Superior temporal gyrus (tissue), 1 donor: ENCODE measurements around the gene RPLP2.

Experiments used
- DNase-seq: peaks from one replicate; pipeline ENCODE4 v3.0.0-alpha.2; 2016; ENCODE audit errors: extremely low spot score

Gene RPLP2

DNA sequence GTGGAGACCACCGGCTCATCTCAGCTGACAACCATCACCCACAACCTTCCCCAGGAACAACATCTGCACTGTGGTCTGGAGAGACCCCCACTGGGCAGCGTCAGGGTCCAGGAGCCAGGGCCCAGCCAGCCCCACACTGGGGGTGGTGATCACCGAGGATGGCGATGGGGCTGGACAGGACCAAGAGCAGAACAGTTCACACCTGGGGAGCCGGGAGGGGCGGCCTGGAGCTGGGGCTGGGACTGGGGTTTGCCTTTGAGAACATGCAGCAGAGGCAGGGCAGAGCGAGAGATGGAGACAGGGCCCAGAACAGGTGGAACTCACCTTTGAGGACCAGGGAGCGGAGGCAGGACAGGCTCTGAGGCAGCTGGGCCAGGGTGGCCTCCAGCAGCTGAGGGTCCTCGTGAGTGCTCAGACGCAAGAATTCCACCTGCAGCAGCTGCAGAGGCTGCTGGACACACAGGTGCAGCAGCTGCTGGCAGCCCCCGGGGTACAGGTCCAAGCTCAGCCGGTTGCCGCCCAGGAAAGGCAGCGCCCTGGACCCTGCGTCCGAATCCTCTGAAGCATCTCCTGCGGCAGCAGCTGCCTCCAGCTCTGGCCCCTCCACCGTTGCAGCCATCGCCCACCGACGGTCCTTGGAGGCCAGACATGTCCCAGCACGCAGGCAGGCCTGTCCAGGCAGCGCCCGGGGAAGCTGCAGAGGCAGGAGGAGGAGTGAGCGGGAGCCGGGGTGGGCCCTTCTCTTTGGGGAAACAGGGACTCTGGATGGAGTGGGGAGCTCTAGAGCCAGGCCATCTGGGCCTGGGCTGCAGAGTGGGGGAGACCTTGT lies 5.8 kb upstream of the RPLP2 start:
- DNase-seq, result no peak

DNA sequence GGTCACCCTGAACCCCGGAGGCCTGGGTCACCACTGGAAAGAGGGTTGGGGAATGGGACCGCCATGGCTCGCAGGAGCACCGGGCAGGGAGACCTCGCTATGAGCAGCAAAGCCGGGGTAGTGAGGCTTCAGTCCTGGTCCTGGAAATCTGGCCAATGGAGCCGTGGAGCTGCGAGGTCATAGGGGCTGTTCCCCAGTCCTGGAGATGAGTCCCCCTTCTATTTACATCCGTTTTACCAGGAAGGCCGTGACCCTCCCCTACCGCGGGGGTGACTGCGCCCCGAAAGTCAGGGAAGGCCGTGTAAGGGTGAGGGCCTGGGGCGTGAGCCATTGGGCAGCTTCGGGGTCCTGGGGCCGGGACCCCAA lies 5.2 kb upstream of the RPLP2 start:
- no peak for DNase-seq

DNA sequence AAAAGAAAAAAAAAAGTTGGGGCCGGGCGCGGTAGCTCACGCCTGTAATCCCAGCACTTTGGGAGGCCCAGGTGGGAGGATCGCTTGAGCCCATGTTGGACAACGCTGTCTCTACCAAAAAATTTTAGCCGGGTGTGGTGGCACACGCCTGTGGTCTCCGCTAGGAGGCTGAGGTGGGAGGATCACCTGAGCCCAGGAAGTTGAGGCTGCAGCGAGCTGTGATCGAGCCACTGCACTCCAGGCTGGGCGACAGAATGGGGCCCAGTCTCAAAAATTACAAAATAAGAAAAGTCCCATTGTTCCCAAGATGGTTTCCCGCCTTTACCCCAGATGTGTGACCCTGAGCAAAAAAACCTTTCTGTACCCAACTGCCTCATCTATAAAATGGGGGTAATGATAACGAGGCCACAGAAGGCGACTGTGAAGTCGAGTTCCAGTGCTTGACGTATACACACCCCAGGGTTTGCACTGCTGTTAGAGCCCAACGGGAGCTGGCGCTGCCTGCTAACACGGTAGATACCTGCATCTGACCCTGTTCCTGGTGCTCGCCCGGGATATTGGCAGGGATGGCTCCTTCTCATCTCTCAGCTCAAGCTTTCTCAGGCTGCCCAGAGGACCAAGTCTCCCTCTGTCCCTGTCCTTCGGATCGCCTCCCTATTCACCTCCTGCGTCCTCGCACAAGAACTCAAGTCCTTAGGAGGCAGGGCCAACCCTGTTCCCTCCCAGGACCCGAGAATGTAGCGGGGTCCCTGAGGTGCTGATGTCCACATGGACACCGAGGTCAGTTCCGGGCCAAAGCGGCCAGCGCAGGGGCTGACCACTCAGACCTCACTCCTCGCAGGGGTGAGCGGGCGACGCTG lies 1.1 kb upstream of the RPLP2 start:
- DNase-seq, result no peak

DNA sequence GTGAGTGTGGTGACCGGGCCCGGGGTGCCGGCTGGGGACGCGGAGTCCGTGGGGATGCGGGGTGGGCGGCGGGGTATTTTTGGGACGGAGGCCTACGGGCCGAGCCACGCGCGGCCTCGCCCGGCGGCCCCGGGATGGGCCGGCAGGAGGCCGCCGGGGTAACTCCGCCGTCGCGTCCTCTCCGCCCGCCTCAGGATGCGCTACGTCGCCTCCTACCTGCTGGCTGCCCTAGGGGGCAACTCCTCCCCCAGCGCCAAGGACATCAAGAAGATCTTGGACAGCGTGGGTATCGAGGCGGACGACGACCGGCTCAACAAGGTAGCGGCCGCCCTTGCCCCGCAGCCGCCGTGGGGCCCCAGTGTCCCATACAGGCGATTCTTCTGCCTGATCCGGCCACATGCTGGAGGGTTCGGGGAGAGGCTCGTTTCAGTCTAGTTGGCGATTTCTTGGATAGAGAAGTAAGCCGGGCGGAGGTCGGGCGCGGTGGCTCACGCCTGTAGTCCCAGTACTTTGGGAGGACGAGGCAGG lies 337 bp downstream of the RPLP2 start:
- no peak for DNase-seq

DNA sequence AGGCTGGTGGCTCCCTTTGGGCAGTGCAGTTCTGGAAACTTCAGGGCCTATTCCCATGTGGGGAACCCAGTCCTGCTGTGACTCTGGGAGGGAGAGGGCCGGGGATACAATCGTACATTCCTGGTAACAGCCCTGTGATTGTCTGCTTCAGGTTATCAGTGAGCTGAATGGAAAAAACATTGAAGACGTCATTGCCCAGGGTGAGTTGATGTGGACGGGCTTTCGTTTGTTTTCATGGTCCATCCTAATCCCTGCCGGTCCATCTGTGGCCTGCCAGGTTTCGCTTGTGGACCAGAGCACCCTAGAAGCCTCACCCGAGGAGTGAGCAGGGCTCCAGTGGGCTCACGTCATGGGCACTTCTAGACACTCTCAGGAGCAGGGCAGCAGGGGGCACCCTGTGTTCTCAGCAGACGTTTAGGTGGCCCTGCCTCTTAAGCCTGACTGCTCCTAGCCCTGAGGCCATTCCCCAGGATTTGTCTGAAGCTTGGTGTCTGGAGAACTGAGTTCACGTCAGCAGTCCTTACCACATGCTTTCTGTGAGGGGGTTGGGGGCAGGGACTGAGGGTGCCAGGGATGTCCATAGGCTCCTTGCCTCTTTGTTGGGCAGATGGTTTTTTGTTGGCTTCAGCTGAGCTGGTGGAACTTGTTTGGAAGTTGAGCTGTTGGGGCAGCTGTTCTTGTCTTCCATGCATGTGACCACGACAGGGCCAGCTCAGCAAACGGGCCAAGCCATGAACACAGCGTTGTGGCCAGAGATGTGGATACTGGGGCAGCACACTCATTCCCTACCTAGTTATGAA lies 1.9 kb downstream of the RPLP2 start:
- DNase-seq, result no peak

DNA sequence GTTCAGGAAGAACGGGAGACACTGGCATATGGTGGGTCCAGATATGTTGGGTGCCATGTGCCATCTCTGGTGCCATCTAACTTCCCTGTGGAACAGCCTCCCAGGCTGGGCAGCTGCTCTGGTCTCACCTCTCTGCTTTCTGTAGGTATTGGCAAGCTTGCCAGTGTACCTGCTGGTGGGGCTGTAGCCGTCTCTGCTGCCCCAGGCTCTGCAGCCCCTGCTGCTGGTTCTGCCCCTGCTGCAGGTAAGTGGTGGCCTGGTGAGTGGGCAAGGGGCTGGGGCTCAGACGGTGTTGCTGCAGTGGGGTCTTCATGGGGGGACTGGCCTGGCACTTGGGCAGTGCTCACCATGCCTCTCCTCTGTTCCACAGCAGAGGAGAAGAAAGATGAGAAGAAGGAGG lies 2.6 kb downstream of the RPLP2 start:
- DNase-seq, result no peak

DNA sequence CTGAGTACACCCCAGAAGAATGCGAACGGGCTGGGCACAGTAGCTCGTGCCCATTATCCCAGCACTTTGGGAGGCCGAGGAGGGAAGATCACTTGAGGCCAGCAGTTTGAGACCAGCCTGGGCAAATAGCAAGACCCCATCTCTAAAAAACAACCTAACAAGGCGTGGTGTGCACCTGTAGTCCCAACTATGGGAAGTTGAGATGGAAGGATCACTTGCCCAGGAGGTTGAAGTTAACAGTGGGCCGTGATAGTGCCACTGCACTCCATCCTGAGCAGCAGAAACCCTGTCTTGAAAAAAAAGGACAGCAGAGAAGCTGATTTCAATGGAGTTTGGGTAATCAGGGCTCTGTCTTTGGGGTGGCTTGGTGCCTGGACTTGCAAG lies 3.3 kb downstream of the RPLP2 start:
- DNase-seq, result no peak

DNA sequence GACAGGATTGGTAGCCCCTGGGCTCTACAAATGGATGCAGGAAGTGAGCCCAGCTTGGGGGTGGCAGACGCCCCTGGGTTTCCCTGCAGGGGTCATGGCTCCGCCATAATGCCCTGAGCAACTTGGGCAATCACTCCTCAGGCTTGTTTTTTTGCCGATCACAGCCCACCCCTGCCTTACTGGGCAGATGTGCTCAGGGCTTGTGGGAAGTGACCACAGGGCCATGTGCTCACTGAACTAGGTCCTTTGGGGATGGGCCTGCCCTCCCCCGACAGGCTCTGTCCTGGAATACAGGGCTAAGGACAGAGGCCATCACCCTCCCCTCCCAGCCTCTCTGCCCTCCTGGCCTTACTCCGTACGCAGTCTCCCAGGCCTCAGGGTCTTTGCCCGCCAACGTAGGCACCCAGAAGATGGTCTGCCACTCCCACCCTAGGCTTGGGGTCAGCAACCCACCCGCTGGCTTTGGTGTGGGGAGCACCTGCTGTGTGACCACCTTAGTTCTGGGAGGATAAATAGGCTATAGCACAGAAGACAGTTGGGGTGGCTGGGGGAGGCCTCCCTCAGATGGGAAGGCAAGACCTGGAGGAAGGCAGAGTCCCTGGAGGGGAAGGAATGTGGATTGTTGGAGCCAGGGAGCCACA lies 3.8 kb downstream of the RPLP2 start:
- DNase-seq, result no peak

DNA sequence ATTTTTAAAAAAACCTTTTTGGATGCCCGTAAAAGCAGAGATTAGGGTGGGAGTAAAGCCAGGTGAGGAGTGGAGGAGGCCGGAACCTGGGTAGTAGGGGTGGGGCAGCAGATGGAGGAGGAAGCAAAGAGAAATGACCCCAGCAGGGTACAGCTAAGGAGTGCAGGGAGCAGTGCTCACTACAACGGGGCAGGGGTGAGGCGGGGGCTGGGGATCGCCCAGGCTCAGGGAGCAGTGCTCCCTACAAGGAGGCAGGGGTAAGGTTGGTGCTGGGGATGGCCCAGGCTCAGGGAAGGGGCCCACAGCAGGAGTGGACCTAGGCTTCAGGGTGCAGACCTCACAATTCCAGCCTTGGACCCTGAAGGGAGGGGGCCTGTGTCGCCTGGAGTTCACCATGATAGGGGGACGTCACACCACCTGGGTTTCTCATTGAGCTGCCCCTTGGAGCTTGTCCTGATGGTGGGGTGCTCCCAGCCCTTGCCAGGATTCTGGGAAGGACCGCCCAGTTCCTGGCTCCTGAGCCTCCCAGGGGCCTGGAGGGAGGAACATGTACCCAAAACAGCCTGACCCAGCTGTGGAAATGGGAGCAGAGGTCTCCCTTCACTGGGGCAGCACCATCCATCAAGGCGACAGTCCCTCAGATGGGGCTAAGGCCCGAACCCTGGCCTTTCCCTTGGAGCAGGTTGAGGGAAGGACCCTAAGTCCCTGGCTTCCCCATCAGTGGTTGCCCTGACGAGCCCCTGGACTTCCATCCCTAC lies 6.1 kb downstream of the RPLP2 start:
- no peak for DNase-seq

DNA sequence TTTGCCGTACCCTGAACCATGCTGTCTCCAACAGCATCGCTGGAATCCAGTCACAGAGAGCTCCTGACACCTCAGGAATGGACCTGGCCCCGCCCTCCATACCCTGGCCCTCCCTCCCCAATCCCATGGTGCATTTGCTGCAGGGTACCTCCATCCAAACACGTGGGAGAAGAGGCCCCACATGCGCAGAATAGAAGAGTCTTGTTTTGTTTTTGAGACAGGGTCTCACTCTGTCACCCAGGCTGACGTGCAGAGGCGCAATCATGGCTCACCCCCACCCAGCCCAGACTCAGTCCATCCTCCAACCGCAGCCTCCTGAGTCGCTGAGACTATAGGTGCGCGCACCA lies 6.6 kb downstream of the RPLP2 start:
- no peak for DNase-seq

DNA sequence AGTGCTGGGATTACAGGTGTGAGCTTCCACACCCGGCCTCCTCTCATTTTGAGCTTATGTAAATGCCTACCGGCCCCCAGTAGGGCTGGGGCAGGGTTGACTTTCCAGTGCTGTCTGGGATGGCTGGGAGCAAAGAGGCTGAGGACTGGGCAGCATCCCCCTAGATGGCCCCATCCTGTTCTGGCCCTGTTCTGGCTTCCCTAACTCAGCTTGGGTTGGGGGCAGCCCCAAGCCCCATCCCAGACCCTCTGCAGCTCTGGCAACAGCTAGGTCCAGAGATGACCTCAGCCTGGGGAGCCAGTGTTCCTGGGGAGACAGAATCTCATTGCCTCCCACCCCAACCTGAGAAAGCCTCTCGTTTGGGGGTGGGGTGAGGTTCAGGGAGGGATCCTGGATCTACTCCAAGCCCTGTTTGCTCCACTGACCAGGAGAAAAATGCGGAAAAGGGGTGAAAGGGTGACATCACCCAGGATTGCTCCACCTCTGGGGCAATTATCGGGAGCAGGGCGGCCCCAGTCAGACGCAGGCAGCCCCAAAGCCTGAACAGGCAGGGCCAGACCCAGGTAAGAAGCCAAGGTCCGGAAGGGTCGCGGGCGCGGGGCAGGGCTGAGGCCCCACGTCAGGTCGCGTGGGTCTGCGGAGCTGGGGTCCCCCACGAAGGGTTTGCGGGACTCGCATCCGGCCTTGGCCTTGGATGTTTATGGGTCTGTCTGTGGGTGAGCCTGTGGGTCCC lies 8.8 kb downstream of the RPLP2 start, which contains the start of gene PNPLA2:
PNPLA2 (plus strand) TSS at position 519 of the 733 bp plus-strand sequence. CDS start 805 bp downstream, outside the sequence.
- no peak for DNase-seq

DNA sequence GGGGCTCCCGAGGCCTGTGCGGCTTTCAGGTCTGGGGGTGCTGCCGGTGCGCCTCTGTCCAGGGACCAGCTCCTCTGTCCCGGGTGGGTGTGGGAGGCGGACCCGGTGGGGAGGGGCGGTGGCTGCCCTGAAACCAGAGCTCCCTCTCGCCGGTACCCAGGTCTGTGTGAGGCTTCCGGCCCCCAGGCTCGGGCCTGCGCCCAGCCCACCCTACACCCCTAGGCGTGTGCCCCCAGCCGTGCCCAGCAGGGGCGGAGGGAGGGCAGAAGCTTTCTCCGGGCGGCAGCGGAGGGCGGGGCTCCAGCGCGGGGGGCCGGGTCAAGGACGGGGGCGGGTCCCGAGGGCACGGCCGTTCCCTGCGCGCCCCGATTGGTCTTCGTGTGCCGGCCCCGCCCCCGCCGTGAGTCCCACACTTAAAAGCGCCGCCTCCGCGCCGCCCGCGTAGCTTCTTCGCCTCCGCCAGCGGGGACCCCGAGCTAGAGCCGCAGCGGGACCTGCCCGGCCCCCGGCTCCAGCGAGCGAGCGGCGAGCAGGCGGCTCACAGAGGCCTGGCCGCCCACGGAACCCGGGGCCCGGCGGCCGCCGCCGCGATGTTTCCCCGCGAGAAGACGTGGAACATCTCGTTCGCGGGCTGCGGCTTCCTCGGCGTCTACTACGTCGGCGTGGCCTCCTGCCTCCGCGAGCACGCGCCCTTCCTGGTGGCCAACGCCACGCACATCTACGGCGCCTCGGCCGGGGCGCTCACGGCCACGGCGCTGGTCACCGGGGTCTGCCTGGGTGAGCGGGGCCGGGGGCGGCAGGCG lies 9.6 kb downstream of the RPLP2 start:
- peak; percentile 90 for DNase-seq

DNA sequence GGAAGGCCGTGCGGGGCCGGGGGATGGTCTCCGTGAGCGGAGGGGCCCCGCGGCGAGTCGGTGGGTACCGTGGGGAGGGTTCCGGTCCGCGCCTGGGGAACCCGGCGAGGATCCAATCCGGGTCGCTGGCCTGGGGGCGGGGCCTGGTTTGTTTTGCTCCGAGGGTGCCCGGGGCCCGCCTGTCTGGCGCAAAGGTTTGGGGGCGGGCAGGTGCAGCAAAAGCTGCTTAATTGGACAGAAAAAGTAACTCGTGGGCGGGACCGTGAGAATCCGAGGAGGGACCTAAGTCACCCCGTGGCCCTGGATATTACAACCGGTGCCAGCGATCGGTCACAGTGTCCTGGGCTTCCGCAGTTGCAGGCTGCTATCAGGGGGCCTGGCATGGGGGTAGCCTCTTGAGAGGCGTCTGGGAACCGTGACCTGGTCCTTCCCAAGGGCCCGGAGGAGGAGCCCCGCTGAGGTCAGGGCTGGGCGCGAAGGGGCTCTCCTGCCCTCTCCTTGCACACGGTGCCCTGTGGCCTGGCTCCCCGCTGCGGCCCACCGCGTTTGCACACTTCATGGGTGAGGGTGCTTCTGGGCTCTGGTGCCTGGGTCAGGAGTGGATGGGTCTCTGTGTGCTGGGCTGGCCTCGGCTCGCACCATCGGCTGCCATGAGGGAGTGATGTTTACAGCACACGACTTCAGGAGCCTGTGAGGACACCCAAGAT lies 10.3 kb downstream of the RPLP2 start:
- DNase-seq, result peak; percentile 25

DNA sequence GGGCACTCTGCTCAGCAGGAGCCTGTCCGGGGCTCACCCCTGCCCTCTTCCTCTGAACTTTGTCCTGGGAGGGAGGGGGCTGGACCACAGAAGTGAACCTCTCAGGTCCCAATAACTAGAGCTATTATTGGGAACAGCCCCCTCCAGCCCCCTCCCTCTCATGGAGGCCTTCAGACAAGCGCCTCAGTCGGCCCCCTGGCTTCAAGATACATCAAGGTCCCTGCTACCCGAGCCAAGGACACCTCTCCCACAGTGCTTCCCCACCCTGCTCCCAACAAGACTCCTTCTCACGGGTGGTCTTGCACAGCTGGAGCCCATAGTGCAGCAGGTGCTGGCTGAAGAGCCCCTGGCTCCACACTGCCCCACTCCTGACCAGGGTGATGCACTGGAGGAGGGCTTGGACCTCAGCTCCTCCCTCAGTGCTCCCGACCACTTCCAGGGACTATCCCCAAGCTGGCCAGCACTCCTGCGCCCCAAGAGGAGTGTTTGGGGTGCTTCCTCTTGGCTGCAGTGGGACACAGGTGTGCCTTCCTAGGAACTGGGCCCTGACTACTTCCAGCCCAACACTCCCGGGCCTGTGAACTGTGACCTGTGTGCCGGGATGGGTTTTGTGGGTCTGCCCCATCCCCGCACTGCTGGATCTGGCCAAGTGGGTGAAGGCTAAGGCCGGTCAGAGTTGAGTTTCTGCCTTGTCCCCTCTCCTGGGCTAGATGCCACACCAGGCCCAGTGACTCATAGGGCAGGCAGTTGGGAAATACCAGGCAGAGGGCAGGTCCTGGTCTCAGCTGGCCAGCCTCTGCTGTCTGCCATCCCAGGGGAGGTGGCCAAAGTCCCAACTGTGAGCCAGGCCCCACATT lies 11.1 kb downstream of the RPLP2 start:
- DNase-seq, result no peak

DNA sequence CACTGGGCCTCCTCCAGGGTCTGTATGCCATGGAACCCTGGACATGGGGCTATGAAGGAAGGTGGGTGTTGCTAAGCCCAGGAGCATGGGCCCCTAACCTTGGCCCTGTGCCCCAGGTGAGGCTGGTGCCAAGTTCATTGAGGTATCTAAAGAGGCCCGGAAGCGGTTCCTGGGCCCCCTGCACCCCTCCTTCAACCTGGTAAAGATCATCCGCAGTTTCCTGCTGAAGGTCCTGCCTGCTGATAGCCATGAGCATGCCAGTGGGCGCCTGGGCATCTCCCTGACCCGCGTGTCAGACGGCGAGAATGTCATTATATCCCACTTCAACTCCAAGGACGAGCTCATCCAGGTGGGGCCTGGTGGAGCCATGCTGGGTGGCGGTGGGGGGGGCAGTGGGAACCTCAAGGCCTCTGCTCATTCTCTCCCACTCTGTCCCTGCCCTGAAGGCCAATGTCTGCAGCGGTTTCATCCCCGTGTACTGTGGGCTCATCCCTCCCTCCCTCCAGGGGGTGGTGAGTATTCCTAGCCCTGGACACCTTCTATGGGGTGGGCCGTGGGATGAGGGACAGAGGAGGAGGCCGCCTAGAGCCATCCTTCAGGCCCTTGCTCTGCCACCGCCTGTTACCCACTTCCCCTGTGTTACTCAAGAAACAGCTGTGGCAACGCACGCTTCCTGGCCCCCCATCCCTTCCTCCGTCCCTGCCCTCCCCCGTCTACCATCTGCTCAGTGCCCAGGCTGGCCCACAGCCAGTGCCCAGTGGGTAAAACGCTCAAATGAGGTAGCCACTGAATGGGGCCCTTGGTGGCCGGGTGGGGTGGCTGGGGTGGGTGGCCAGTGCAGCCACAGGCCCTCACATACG lies 12.0 kb downstream of the RPLP2 start:
- no peak for DNase-seq

DNA sequence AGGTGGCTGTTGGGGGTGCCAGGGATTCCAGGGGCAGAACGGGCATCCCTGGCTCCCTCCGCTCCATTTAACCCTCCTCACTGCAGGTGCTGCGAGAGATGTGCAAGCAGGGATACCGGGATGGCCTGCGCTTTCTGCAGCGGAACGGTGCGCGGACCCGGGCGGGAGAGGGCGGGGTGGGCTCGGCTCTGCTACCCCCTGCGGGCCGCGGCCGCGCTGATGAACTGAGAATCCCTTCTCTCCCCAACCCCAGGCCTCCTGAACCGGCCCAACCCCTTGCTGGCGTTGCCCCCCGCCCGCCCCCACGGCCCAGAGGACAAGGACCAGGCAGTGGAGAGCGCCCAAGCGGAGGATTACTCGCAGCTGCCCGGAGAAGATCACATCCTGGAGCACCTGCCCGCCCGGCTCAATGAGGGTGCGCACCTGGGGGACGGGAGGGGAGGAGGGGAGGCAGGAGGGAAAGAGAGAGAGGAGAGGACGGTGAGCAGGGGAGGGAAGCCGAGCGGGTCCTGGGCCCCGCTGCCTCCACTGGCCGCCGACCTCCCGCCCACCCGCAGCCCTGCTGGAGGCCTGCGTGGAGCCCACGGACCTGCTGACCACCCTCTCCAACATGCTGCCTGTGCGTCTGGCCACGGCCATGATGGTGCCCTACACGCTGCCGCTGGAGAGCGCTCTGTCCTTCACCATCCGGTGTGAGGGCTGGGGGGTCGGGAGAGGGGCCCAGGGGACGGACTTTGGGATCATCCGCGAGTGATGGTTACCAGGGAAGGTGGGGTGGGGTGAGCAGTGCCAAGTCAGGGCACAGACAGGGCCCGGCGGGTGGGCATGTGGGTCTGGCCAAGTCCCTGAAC lies 13.9 kb downstream of the RPLP2 start:
- DNase-seq, result no peak
